PC-9 (cell line): ENCODE data around the gene MCTP1. TPM values are rescaled to one million over a fixed set of nuclear protein-coding genes. Genes with fewer than 3 reads are reported as not detected.

Source experiments
- BruUV-seq: library from RNA; stranded (reverse); fragments of 400-500 nt; replicated peaks from 2 replicates; lab custom pipeline; 2021; lab: Mats Ljungman, UMichigan
- CTCF ChIA-PET: fragments of 300-600 bp; sonication (Branson Sonifier 250); formaldehyde crosslinking; loops from one replicate; lab custom pipeline; 2022; ENCODE audit warnings: antibody characterized with exemption; lab: Charles Lee
- POLR2A ChIA-PET: fragments of 300-600 bp; sonication (Branson Sonifier 250); formaldehyde crosslinking; loops from one replicate; lab custom pipeline; 2022; ENCODE audit warnings: antibody characterized with exemption; ENCODE audit not compliant: unreplicated experiment; lab: Charles Lee
- DNase-seq, 2 experiments: peaks; one replicate each; pipeline versions ENCODE4 v3.0.0 to v3.0.0-alpha.2; 2015 to 2022; ENCODE audit warnings: mixed read lengths in 1 of 2
- H2AFZ ChIP-seq: fragments of 200-600 bp; sonication (generic); 2 replicates; pipeline ENCODE4 v1.8.1; 2017; ENCODE audit warnings: antibody characterized with exemption
- H3F3A ChIP-seq: fragments of 200-600 bp; sonication (generic); 2 replicates; pipeline ENCODE4 v1.8.1; 2017; ENCODE audit warnings: antibody characterized with exemption, mild to moderate bottlenecking, low read depth; ENCODE audit not compliant: insufficient read depth
- H3K27ac ChIP-seq: fragments of 200-600 bp; sonication (generic); 2 replicates; pipeline ENCODE4 v1.6.1; 2016; ENCODE audit warnings: mixed run types
- H3K27me3 ChIP-seq: fragments of 200-600 bp; sonication (generic); 2 replicates; pipeline ENCODE4 v1.6.1; 2016; ENCODE audit warnings: low read depth, mixed run types; ENCODE audit not compliant: insufficient read depth
- H3K36me3 ChIP-seq: fragments of 200-600 bp; sonication (generic); 2 replicates; pipeline ENCODE4 v1.6.1; 2016; ENCODE audit warnings: low read depth, mixed run types
- H3K4me1 ChIP-seq: fragments of 200-600 bp; sonication (generic); replicated peaks from 2 replicates; pipeline ENCODE4 v1.6.1; 2016; ENCODE audit warnings: mixed run types; ENCODE audit not compliant: insufficient read depth
- H3K4me2 ChIP-seq: fragments of 200-600 bp; sonication (generic); 2 replicates; pipeline ENCODE4 v1.6.1; 2017; ENCODE audit warnings: mixed run types
- H3K4me3 ChIP-seq: fragments of 200-600 bp; sonication (generic); 2 replicates; pipeline ENCODE4 v1.6.1; 2016; ENCODE audit warnings: mixed run types
- H3K79me2 ChIP-seq: fragments of 200-600 bp; sonication (generic); 2 replicates; pipeline ENCODE4 v1.6.1; 2017; ENCODE audit warnings: low read depth, mixed run types
- H3K9me2 ChIP-seq: fragments of 200-600 bp; sonication (generic); 2 replicates; pipeline ENCODE4 v1.8.1; 2017; ENCODE audit warnings: mild to moderate bottlenecking; ENCODE audit not compliant: insufficient read depth
- H3K9me3 ChIP-seq: fragments of 200-600 bp; sonication (generic); 2 replicates; pipeline ENCODE4 v1.8.1; 2016; ENCODE audit warnings: low read depth; ENCODE audit not compliant: insufficient read depth
- H4K20me1 ChIP-seq: fragments of 200-600 bp; sonication (generic); 2 replicates; pipeline ENCODE4 v1.8.1; 2017; ENCODE audit not compliant: insufficient read depth
- CTCF ChIP-seq: fragments of 200-600 bp; sonication (generic); conservative IDR thresholded peaks from 2 replicates; pipeline ENCODE4 v1.6.1; 2017; ENCODE audit warnings: mixed run types, antibody characterized with exemption, mild to moderate bottlenecking, moderate library complexity
- EZH2 ChIP-seq: fragments of 200-600 bp; sonication (generic); IDR thresholded peaks from 2 replicates; pipeline ENCODE4 v1.8.0; 2017; ENCODE audit warnings: antibody characterized with exemption, low read depth
- intact Hi-C: fragments of 100-400 bp; cut with micrococcal nuclease; formaldehyde crosslinking; loops from one replicate; pipeline ENCODE4 v1.10.0; 2022; ENCODE audit not compliant: unreplicated experiment
- total RNA-seq: library from RNA; stranded (reverse); gene quantifications from 2 replicates; pipeline ENCODE4 v1.2.3, GENCODE V29; 2021

MCTP1 gene
- total RNA-seq, 1 experiment from 2014 or later: 3.9 TPM

- Histone ChIP-seq H3K27ac (no peak overlapping the region), H2AFZ (no peak overlapping the region), H4K20me1 (no peaks in the 10 kb centered on the region), H3K4me1 (no peaks in the 10 kb centered on the region), H3K4me2 (no peak overlapping the region), H3K27me3 (no peaks in the 10 kb centered on the region), H3F3A (no peaks in the 10 kb centered on the region), H3K9me3 (no peaks in the 10 kb centered on the region), H3K79me2 (no peaks in the 10 kb centered on the region), H3K9me2 (no peaks in the 10 kb centered on the region), H3K36me3 (no peaks in the 10 kb centered on the region), H3K4me3 (no peak overlapping the region)
- TF ChIP-seq EZH2 (no peak), CTCF (no peak)
- no TSS peak for BruUV-seq
- CTCF ChIA-PET: no interaction called here
- DNase-seq: no peak
- POLR2A ChIA-PET: no interaction called here
- intact Hi-C loops: no loop called here
Measured at GRCh38 chr5:95110118-95110517, 174.8 kb downstream of the MCTP1 start.

DNA sequence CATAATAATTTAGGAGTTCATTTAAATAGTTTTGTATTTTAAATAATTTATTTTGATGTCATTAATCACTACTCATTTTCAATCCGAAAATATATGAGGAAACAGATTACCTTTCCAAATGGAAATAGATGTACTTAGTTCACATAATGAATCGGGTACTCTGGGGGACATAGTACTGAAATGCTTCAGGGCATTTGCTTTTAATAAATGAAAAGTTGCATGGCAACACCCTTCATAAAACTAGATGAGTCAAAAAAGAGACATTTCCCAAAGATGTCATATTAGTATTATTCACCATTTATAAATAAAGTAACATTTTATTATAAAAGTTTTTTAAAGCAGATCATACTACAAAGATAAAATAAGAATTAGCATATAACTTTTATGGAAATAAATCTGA, 177.8 kb downstream of the MCTP1 start:
- DNase-seq: no peak
- H3K9me3 ChIP-seq: no peaks in the 10 kb centered on the region
- intact Hi-C loops: no loop called here
- no peaks in the 10 kb centered on the region for H3F3A ChIP-seq
- no peaks in the 10 kb centered on the region for H3K79me2 ChIP-seq
- H3K9me2 ChIP-seq: no peaks in the 10 kb centered on the region
- no peaks in the 10 kb centered on the region for H3K4me1 ChIP-seq
- H3K36me3 ChIP-seq: no peaks in the 10 kb centered on the region
- H3K27me3 ChIP-seq: no peaks in the 10 kb centered on the region
- no peaks in the 10 kb centered on the region for H4K20me1 ChIP-seq
- H3K4me3 ChIP-seq: no peak overlapping the region
- no peak overlapping the region for H3K4me2 ChIP-seq
- no peak overlapping the region for H2AFZ ChIP-seq
- no peak overlapping the region for H3K27ac ChIP-seq
- no TSS peak for BruUV-seq
- ChIA-PET POLR2A (no interaction called here), CTCF (no interaction called here)
- no peak for TF ChIP-seq CTCF
- no peak for TF ChIP-seq EZH2

DNA sequence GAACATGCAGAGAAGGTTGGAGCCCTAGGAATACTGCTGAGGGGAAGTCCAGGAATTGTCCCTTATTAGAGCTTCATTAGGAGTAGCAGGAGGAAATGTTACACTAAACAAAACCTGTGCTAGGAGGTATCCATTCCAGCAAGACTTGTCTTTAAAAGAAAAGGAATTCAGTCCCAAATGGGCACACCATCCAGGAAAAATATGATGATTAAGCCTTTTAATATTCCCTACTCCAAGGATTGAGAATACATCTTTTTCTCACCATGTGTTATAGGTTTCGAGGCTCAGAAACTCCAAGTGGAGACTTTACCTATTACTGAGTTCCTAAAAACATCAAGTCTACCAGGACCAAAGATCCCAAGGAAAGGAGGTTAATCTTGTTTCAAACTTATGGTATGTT, 179.3 kb downstream of the MCTP1 start:
- no peaks in the 10 kb centered on the region for H3K79me2 ChIP-seq
- DNase-seq: no peak
- H2AFZ ChIP-seq: no peak overlapping the region
- ChIA-PET CTCF (no interaction called here), POLR2A (no interaction called here)
- no peak overlapping the region for H3K4me2 ChIP-seq
- 0 out of 2 replicates have a peak, but pooled peaks cover 3% of the 10 kb centered on the region for H3K4me1 ChIP-seq
- H3F3A ChIP-seq: no peaks in the 10 kb centered on the region
- H3K27ac ChIP-seq: no peak overlapping the region
- H3K9me3 ChIP-seq: no peaks in the 10 kb centered on the region
- H4K20me1 ChIP-seq: no peaks in the 10 kb centered on the region
- TF ChIP-seq EZH2: no peak
- no peak for TF ChIP-seq CTCF
- H3K27me3 ChIP-seq: no peaks in the 10 kb centered on the region
- no peak overlapping the region for H3K4me3 ChIP-seq
- BruUV-seq: no TSS peak
- H3K36me3 ChIP-seq: no peaks in the 10 kb centered on the region
- no peaks in the 10 kb centered on the region for H3K9me2 ChIP-seq
- intact Hi-C loops: no loop called here
